OCI-LY1 (cell line): ENCODE measurements around the gene NETO2.
"Not testable (repeated sequence)": the region's sequence is repeated elsewhere in the genome, so short reads cannot be mapped to it uniquely, and the experiment has no call there.

Source experiments
- H2AFZ ChIP-seq: fragments of 200-600 bp; sonication (generic), shearing (Covaris generic); 2 replicates; pipeline ENCODE4 v1.6.0; 2014; ENCODE audit warnings: antibody characterized with exemption, mild to moderate bottlenecking, low read length
- H3F3A ChIP-seq: fragments of 200-600 bp; sonication (generic), shearing (Covaris generic); 2 replicates; pipeline ENCODE4 v1.6.0; 2014; ENCODE audit warnings: mild to moderate bottlenecking, antibody characterized with exemption, low read length, moderate library complexity; ENCODE audit not compliant: insufficient read depth
- H3K27ac ChIP-seq: fragments of 200-600 bp; sonication (generic); 2 replicates; pipeline ENCODE4 v1.5.1; 2014; ENCODE audit warnings: low read length, mixed run types, mild to moderate bottlenecking, low read depth; ENCODE audit not compliant: poor library complexity, severe bottlenecking
- H3K27me3 ChIP-seq: fragments of 200-600 bp; sonication (generic); 2 replicates; pipeline ENCODE4 v1.6.0; 2014; ENCODE audit warnings: antibody characterized with exemption, mild to moderate bottlenecking, low read length, moderate library complexity; ENCODE audit not compliant: insufficient read depth
- H3K36me3 ChIP-seq: fragments of 200-600 bp; sonication (generic); 2 replicates; pipeline ENCODE4 v1.6.1; 2014; ENCODE audit warnings: mild to moderate bottlenecking, antibody characterized with exemption, low read length, moderate library complexity, mixed read lengths; ENCODE audit not compliant: insufficient read depth
- H3K4me1 ChIP-seq: fragments of 200-600 bp; sonication (generic); 2 replicates; pipeline ENCODE4 v1.5.1; 2014; ENCODE audit warnings: mild to moderate bottlenecking, low read length, moderate library complexity; ENCODE audit not compliant: insufficient read depth, severe bottlenecking
- H3K4me2 ChIP-seq: fragments of 200-600 bp; sonication (generic), shearing (Covaris generic); 2 replicates; pipeline ENCODE4 v1.6.1; 2014; ENCODE audit warnings: low read length
- H3K4me3 ChIP-seq: fragments of 200-600 bp; sonication (generic); 2 replicates; pipeline ENCODE4 v1.5.1; 2014; ENCODE audit warnings: low read length, low read depth, mild to moderate bottlenecking, mixed read lengths; ENCODE audit not compliant: poor library complexity, severe bottlenecking
- H3K79me2 ChIP-seq: fragments of 200-600 bp; shearing (Covaris generic); 2 replicates; pipeline ENCODE4 v1.6.1; 2016; ENCODE audit warnings: mixed run types, low read length, mixed read lengths; ENCODE audit not compliant: insufficient read depth
- H3K9ac ChIP-seq: fragments of 200-600 bp; sonication (generic), shearing (Covaris generic); 2 replicates; pipeline ENCODE4 v1.6.1; 2014; ENCODE audit warnings: mild to moderate bottlenecking, low read length, mixed read lengths
- H3K9me2 ChIP-seq: fragments of 200-600 bp; sonication (generic), shearing (Covaris generic); 2 replicates; pipeline ENCODE4 v1.6.1; 2014; ENCODE audit warnings: low read depth, mild to moderate bottlenecking, low read length, mixed read lengths
- H3K9me3 ChIP-seq: fragments of 200-600 bp; shearing (Covaris generic); 2 replicates; pipeline ENCODE4 v1.6.1; 2014; ENCODE audit warnings: low read length, mixed read lengths
- H4K20me1 ChIP-seq: fragments of 200-600 bp; sonication (generic), shearing (Covaris generic); 2 replicates; pipeline ENCODE4 v1.6.0; 2016; ENCODE audit warnings: mild to moderate bottlenecking, low read length; ENCODE audit not compliant: insufficient read depth
- EZH2 ChIP-seq: fragments of 200-600 bp; sonication (generic), shearing (Covaris generic); IDR thresholded peaks from 2 replicates; pipeline ENCODE4 v1.8.0; 2017; ENCODE audit warnings: borderline replicate concordance, mixed run types, mild to moderate bottlenecking, antibody characterized with exemption, low read length, moderate library complexity, mixed read lengths
- TF ChIP-seq, protein P1 (sequence below): fragments of 200-600 bp; sonication (generic), shearing (Covaris generic); IDR thresholded peaks from 2 replicates; pipeline ENCODE4 v1.5.1; 2017; ENCODE audit warnings: mild to moderate bottlenecking, antibody characterized with exemption, low read length, moderate library complexity, mixed read lengths

Gene NETO2

DNA sequence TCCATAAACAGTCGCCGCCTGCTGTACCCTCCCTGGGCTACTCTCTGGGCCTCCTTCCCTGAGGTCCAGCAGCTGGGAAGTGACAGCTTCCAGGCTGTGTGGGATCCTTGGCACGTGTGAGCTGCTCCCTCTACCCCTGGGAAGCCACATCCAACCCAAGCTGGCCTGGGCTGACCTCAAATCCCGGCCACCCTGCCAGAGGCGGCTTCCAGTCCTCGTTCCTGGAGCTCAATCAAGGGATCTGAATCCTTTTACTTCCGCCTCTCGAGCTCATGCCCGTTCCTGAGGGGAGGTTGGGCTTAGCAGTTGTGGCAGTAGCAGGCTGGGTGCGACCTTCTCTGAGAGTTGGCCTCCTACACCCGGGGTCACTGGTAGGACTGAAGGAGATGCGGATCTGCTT is 82.5 kb downstream of the NETO2 start:
- no peaks in the 10 kb centered on the region for H3K9me2 ChIP-seq
- TF ChIP-seq, protein P1, sequence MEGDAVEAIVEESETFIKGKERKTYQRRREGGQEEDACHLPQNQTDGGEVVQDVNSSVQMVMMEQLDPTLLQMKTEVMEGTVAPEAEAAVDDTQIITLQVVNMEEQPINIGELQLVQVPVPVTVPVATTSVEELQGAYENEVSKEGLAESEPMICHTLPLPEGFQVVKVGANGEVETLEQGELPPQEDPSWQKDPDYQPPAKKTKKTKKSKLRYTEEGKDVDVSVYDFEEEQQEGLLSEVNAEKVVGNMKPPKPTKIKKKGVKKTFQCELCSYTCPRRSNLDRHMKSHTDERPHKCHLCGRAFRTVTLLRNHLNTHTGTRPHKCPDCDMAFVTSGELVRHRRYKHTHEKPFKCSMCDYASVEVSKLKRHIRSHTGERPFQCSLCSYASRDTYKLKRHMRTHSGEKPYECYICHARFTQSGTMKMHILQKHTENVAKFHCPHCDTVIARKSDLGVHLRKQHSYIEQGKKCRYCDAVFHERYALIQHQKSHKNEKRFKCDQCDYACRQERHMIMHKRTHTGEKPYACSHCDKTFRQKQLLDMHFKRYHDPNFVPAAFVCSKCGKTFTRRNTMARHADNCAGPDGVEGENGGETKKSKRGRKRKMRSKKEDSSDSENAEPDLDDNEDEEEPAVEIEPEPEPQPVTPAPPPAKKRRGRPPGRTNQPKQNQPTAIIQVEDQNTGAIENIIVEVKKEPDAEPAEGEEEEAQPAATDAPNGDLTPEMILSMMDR = no peak
- no peak for TF ChIP-seq EZH2
- no peaks in the 10 kb centered on the region for H3F3A ChIP-seq
- H3K27me3 ChIP-seq = peaks cover 7% of the 10 kb centered on the region; the same call in 1 of the 2 replicates
- no peak overlapping the region for H2AFZ ChIP-seq
- H4K20me1 ChIP-seq = no peaks in the 10 kb centered on the region
- no peak overlapping the region for H3K4me3 ChIP-seq
- no peak overlapping the region for H3K27ac ChIP-seq
- no peaks in the 10 kb centered on the region for H3K79me2 ChIP-seq
- H3K9me3 ChIP-seq = no peaks in the 10 kb centered on the region
- H3K9ac ChIP-seq = no peak overlapping the region
- H3K36me3 ChIP-seq = no peaks in the 10 kb centered on the region
- H3K4me2 ChIP-seq = no peak overlapping the region
- no peaks in the 10 kb centered on the region for H3K4me1 ChIP-seq

DNA sequence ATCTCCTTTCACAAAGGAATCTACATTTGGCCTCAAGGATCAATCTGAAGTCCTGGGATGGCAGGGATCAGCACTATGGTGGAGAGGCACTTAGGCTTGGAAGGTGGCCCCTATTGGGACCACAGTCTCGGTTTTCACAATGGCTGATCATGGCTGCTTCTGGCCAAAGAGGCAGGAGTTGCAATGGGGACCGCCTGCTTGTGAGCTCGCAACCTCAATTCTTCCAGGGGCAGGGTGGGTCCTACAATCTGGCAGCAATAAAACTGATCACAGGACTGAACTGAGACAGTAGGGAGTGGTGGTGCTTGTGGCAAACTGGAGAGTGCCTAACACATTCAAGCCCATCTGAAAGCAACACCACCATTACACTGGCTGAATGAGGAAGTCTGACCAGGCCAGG is 83.1 kb downstream of the NETO2 start:
- Histone ChIP-seq H3K4me2 (no peak overlapping the region), H3F3A (no peaks in the 10 kb centered on the region), H3K9me3 (no peaks in the 10 kb centered on the region), H3K4me3 (no peak overlapping the region), H3K27me3 (peaks cover 7% of the 10 kb centered on the region; the same call in 1 of the 2 replicates), H2AFZ (no peak overlapping the region), H3K9ac (no peak overlapping the region), H4K20me1 (no peaks in the 10 kb centered on the region), H3K4me1 (no peaks in the 10 kb centered on the region), H3K36me3 (no peaks in the 10 kb centered on the region), H3K79me2 (no peaks in the 10 kb centered on the region), H3K9me2 (no peaks in the 10 kb centered on the region), H3K27ac (no peak overlapping the region)
- no peak for TF ChIP-seq EZH2
- TF ChIP-seq, protein P1 = no peak

DNA sequence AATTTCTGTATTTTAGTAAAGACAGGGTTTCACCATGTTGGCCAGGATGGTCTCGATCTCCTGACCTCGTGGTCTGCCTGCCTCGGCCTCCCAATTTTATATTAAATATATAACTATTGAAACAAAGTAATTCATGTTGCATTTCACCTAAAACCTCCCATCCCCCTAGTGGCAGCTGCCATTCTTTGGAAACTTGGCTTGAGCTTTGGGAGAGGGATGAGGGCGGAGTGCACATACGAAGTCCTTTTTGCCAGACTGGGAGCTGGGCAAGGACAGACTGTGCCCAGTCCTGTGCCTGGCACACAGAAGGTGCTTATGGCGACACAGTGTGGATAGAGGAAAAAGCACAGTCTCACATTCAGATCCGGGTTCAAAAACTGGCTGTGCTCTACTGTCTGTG is 83.8 kb downstream of the NETO2 start:
- no peaks in the 10 kb centered on the region for H3K9me2 ChIP-seq
- TF ChIP-seq EZH2 = no peak
- no peaks in the 10 kb centered on the region for H3K4me1 ChIP-seq
- H3K9me3 ChIP-seq = no peaks in the 10 kb centered on the region
- H4K20me1 ChIP-seq = no peaks in the 10 kb centered on the region
- peaks cover 8% of the 10 kb centered on the region; the same call in 1 of the 2 replicates for H3K27me3 ChIP-seq
- no peak overlapping the region for H3K4me3 ChIP-seq
- H3K36me3 ChIP-seq = no peaks in the 10 kb centered on the region
- no peaks in the 10 kb centered on the region for H3K79me2 ChIP-seq
- no peak overlapping the region for H3K9ac ChIP-seq
- no peak overlapping the region for H3K4me2 ChIP-seq
- no peak overlapping the region for H3K27ac ChIP-seq
- no peak overlapping the region for H2AFZ ChIP-seq
- H3F3A ChIP-seq = no peaks in the 10 kb centered on the region

DNA sequence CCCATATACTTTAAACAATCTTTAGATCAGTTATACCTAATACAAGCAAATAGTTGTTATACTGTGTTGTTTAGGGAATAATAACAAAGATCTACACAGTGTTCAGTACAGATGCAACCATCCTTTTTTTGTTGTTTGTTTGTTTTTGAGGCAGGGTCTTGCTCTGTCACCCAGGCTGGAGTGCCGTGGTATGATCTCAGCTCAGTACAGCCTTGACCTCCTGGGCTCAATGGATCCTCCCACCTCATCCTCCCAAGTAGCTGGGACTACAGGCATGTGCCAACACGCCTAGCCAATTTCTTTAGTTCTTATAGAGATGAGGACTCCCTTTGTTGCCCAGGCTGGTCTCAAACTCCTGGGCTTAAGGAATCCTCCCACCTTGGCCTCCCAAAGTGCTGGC is 84.6 kb downstream of the NETO2 start:
- H2AFZ ChIP-seq, H3K9me3 ChIP-seq, H3K9me2 ChIP-seq, H3K27ac ChIP-seq, H3F3A ChIP-seq, H3K79me2 ChIP-seq, H3K4me3 ChIP-seq, H3K4me1 ChIP-seq, H3K36me3 ChIP-seq, H4K20me1 ChIP-seq, H3K4me2 ChIP-seq, H3K9ac ChIP-seq: not testable (repeated sequence)
- peaks cover 16% of the 10 kb centered on the region; the same call in 1 of the 2 replicates for H3K27me3 ChIP-seq
